Kidney (tissue), 14 donors: ENCODE data around the gene LGR6. TPM values are rescaled to one million over a fixed set of nuclear protein-coding genes. Genes with fewer than 3 reads are reported as not detected.

Experiments used
- DNase-seq, 5 donors: peaks; one replicate each; pipeline ENCODE4 v3.0.0-alpha.2; 2013 to 2020
- FAIRE-seq: peaks from 2 replicates; lab custom pipeline; 2012; peaks lifted over from hg19 to GRCh38; lab: Jason Lieb, UNC
- H3K27ac ChIP-seq, 2 donors: one replicate each; pipeline ENCODE4 v1.7.0; 2013; ENCODE audit warnings: low read depth in 2 of 2, low read length in 2 of 2, inconsistent platforms in 1 of 2
- H3K27me3 ChIP-seq: one replicate; pipeline ENCODE4 v1.7.1; 2013; ENCODE audit warnings: low read length, inconsistent platforms; ENCODE audit not compliant: control insufficient read depth, insufficient read depth
- H3K36me3 ChIP-seq, 3 donors: one replicate each; pipeline versions ENCODE4 v1.7.0 to v1.7.1; 2013; ENCODE audit warnings: low read length in 3 of 3, control low read depth in 1 of 3, inconsistent platforms in 1 of 3; ENCODE audit not compliant: insufficient read depth in 3 of 3, control insufficient read depth in 2 of 3
- H3K4me1 ChIP-seq, 3 donors: one replicate each; pipeline versions ENCODE4 v1.7.0 to v1.7.1; 2013; ENCODE audit warnings: low read length in 3 of 3, inconsistent platforms in 1 of 3, low read depth in 1 of 3; ENCODE audit not compliant: control insufficient read depth in 2 of 3, insufficient read depth in 2 of 3
- H3K4me3 ChIP-seq, 3 donors: one replicate each; pipeline versions ENCODE4 v1.7.0 to v1.8.1; 2013; ENCODE audit warnings: low read length in 3 of 3, control low read depth in 1 of 3, inconsistent platforms in 1 of 3
- H3K9ac ChIP-seq, 3 donors: one replicate each; pipeline versions ENCODE4 v1.7.0 to v1.7.1; 2013; ENCODE audit warnings: low read length in 3 of 3, control low read depth in 1 of 3, inconsistent platforms in 1 of 3
- H3K9me3 ChIP-seq, 3 donors: one replicate each; pipeline versions ENCODE4 v1.7.0 to v1.7.1; 2013; ENCODE audit warnings: low read length in 3 of 3, control low read depth in 1 of 3, inconsistent platforms in 1 of 3; ENCODE audit not compliant: control insufficient read depth in 2 of 3, insufficient read depth in 1 of 3
- intact Hi-C: fragments of 100-400 bp; cut with DNase I; formaldehyde crosslinking; loops from one replicate; pipeline ENCODE4 v1.11.1; 2022
- polyA plus RNA-seq: library from polyadenylated mRNA; stranded (reverse); fragments of 350-450 nt; fragmentation: Illumina TruSeq; extraction: RNeasy Lipid Tissue Mini Kit (QIAGEN cat#74804); gene quantifications from one replicate; pipeline ENCODE4 v1.2.3, GENCODE V29; 2014; ENCODE audit warnings: low read depth, low replicate concordance; ENCODE audit not compliant: insufficient read depth
- total RNA-seq: library from RNA; stranded (reverse); fragmentation: NEBNext Ultra II Directional; extraction: Animal tissue kit (Norgen Biotek cat#: 25700); gene quantifications from one replicate; pipeline ENCODE4 v1.2.1, GENCODE V29; 2021
- TF ChIP-seq, protein P1 (sequence below): IDR thresholded peaks from 3 replicates; pipeline ENCODE4 v1.5.1; 2012; ENCODE audit warnings: mild to moderate bottlenecking, moderate library complexity, borderline replicate concordance; ENCODE audit not compliant: insufficient read depth; ENCODE audit errors: extremely low read depth
- donor health status: control.
- donor health status: control.
- donor health status: control.
- donor health status: control.
- donor health status: control.
- donor health status: DM: yes; HTN: yes; CAD: no.
- donor health status: Normal renal cell carcinoma (clear cell type).

Gene LGR6
- total and polyA plus RNA-seq, 2 donors from 2014 or later, result 1.8 to 4.1 TPM

DNA sequence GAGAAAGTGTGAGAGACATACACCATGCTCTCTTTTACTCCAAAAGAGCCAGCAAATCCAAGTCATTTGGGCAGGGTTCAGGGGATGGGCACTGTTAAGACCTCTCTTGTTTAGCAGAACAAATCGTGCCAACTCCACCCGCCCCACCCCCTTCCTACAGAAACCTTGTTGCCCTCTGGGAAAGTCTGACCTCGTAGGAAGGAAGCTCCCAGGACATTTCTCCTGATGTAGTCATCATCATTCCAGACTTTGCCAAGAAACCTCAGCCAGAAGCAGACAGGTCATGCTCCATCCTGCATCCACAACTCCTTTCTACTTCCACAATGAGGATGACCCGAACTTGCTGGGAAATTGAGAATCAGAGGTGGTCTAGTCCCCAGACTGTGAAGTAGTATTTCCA, 90.4 kb downstream of the LGR6 start:
- no peak overlapping the region for H3K9ac ChIP-seq
- no peaks in the 10 kb centered on the region for H3K36me3 ChIP-seq
- no peak overlapping the region for H3K4me3 ChIP-seq
- H3K27ac ChIP-seq, result no peak overlapping the region
- DNase-seq (no peak), FAIRE-seq (no peak)
- H3K9me3 ChIP-seq, result no peaks in the 10 kb centered on the region
- peaks cover 0 to 19% (median 8%) of the 10 kb centered on the region in 3 donors for H3K4me1 ChIP-seq
- H3K27me3 ChIP-seq, result no peaks in the 10 kb centered on the region
- TF ChIP-seq, protein P1, sequence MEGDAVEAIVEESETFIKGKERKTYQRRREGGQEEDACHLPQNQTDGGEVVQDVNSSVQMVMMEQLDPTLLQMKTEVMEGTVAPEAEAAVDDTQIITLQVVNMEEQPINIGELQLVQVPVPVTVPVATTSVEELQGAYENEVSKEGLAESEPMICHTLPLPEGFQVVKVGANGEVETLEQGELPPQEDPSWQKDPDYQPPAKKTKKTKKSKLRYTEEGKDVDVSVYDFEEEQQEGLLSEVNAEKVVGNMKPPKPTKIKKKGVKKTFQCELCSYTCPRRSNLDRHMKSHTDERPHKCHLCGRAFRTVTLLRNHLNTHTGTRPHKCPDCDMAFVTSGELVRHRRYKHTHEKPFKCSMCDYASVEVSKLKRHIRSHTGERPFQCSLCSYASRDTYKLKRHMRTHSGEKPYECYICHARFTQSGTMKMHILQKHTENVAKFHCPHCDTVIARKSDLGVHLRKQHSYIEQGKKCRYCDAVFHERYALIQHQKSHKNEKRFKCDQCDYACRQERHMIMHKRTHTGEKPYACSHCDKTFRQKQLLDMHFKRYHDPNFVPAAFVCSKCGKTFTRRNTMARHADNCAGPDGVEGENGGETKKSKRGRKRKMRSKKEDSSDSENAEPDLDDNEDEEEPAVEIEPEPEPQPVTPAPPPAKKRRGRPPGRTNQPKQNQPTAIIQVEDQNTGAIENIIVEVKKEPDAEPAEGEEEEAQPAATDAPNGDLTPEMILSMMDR, result no peak
- intact Hi-C loops, result no loop called here

DNA sequence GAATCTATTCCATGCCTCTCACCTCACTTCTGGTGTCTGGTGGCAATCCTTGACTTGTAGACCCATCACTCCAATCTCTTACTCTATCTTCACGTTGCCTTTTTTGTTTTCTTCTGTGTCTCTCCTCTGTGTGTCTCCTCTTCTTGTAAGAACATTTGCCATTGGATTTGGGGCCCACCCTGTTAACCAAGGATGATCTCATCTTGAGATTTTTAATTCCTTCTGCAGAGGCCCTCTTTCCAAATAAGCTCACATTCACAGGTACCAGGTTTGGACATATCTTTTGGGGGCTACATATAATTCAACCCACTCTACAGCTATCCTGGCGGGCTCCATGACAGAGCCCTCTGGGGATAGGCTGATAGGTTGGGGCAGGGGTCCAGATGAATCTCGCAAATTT, 92.3 kb downstream of the LGR6 start:
- DNase-seq (no peak), FAIRE-seq (no peak)
- Histone ChIP-seq H3K27ac (no peak overlapping the region), H3K27me3 (no peaks in the 10 kb centered on the region), H3K9me3 (no peaks in the 10 kb centered on the region), H3K4me3 (no peak overlapping the region), H3K9ac (no peak overlapping the region), H3K4me1 (peaks cover 0 to 17% (median 8%) of the 10 kb centered on the region in 3 donors), H3K36me3 (no peaks in the 10 kb centered on the region)
- TF ChIP-seq, protein P1, result no peak
- intact Hi-C loops, result no loop called here

- TF ChIP-seq, protein P1, result no peak
- H3K27me3 ChIP-seq, result no peaks in the 10 kb centered on the region
- intact Hi-C loops, result no loop called here
- peaks cover 0 to 17% (median 8%) of the 10 kb centered on the region in 3 donors for H3K4me1 ChIP-seq
- FAIRE-seq, result no peak
- no peak overlapping the region for H3K9ac ChIP-seq
- peak overlapping the region in 1 of 2 donors; percentile 9 for H3K27ac ChIP-seq
- DNase-seq, result peak; percentile 53 to 89 (median 65)
- H3K9me3 ChIP-seq, result no peaks in the 10 kb centered on the region
- H3K36me3 ChIP-seq, result no peaks in the 10 kb centered on the region
- H3K4me3 ChIP-seq, result no peak overlapping the region
Measured at GRCh38 chr1:202286622-202287097, 93.1 kb downstream of the LGR6 start.

DNA sequence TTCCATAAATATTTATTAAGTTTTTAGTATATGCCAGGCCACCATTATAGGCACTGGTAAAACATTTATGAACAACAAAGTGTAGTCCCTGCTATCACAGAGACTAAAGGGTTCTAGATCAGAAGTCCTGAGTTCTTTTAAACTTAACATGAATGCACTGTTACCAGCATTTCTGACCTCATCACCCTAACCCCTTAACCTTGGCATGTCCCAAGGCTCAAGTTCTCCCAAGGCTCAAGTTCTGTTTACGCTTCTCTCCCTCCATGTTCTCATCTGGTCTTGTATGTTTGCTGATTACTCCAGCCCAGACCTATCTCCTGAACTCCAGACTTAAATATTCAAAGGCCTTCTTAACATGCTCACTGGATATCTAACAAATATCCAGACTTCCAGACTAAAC, 93.6 kb downstream of the LGR6 start:
- peak overlapping the region in 1 of 2 donors; percentile 4 for H3K27ac ChIP-seq
- DNase-seq (no peak), FAIRE-seq (no peak)
- no peak overlapping the region for H3K4me3 ChIP-seq
- TF ChIP-seq, protein P1, result no peak
- intact Hi-C loops, result no loop called here
- H3K9ac ChIP-seq, result no peak overlapping the region
- H3K27me3 ChIP-seq, result no peaks in the 10 kb centered on the region
- no peaks in the 10 kb centered on the region for H3K9me3 ChIP-seq
- no peaks in the 10 kb centered on the region for H3K36me3 ChIP-seq
- peaks cover 0 to 14% (median 8%) of the 10 kb centered on the region in 3 donors for H3K4me1 ChIP-seq
